Measurements from ENCODE around the gene DHRS3.

Gene DHRS3

DNA sequence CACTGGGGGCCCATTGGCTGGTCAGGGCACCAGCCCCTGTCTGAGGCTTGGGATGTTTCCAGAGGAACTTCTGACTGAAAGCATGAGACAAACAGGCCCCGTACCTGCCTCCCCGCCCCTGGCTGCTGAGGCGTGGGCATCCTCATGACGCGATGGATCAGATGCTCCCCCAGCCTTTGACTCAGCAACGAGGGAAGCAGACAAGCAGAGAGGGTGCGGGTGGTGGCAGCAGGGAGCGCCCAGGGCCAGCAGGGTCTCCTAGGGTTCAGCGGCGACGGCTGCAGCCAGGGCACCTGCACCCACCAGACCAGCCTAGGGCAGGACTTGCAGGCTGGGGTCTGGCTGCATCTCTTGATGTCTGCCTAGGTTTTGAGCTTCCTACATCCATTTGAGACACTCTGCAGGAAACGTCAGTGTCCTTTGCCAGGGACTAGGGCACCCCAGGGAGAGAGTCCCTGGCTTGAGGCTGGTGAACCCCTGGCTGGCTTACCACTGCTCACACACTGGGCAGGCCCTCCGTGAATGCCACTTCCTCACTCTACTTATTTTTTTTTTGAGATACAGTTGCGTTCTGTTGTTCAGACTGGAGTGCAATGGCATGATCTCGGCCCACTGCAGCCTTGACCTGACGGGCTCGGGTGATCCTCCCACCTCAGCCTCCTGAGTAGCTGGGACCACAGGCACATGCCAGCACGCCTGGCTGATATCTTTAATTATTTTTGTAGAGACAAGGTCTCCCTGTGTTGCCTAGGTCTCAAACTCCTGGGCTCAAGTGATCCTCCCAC lies 63.3 kb downstream of the DHRS3 start:
- no peak for DNase-seq

DNA sequence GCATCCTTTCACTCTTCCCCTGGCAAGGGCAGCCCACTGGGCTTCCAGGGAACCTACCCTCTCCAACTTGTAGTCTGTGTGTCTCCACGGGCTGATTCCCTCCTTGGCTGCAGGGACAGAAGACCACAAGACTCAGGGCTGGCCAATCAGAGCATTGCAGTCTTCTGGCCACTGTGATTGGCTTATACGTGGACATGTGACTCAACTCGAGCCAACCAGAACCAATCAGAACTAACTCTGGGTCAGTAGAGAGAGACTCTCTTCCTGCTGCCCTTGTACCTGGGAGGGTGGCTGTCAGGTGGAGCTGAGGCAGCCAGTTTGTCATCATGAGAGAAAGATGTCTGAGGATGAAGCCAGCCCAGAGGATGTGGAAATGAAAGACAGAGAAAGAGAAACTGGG lies 64.0 kb downstream of the DHRS3 start:
- no peak for DNase-seq

DNA sequence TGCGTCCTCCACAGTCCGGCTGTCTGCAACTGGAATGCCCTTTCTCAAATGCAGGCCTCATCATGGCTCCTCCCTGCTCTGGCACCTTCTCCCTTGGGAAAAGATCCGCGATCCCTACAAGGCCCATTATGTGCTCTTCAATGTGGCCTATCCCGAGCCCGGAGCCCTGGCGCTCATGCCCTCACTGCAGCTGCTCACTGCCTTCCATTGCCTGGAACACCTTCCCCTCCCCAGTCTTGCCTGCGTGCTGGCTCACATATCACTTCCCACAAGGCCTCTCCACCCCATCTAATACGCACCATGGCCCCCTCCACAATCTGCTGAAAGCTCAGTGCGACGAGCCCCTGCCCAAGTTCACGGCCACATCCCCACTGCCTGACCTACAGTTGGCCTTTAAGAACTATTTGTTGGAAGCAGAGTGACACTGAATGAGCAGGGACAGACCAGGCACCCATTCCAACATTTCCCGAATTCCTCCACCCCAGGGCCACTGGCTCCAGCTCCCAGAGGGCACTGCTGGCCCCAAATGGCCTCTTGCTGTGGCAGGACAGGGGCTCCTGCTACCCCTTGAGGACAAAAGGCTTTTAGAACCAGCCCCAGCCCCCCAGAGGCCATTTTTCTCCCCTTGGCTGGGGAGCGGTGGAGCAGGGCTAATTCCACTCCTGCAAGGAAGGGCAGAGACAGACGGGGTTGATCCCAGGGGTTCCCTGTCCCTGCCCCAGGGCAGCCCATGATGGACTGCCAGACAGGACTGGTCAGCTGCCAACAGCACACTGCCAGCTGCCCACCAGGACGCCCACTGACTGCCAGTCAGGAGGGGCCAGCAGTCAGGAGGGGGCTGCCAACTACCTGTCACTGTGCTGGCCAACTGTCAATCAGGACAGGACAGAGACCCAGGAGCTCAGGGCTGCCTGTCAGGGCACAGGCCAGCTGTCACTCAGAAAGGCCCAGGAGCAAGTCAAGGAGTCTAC lies 64.8 kb downstream of the DHRS3 start:
- no peak for DNase-seq

DNA sequence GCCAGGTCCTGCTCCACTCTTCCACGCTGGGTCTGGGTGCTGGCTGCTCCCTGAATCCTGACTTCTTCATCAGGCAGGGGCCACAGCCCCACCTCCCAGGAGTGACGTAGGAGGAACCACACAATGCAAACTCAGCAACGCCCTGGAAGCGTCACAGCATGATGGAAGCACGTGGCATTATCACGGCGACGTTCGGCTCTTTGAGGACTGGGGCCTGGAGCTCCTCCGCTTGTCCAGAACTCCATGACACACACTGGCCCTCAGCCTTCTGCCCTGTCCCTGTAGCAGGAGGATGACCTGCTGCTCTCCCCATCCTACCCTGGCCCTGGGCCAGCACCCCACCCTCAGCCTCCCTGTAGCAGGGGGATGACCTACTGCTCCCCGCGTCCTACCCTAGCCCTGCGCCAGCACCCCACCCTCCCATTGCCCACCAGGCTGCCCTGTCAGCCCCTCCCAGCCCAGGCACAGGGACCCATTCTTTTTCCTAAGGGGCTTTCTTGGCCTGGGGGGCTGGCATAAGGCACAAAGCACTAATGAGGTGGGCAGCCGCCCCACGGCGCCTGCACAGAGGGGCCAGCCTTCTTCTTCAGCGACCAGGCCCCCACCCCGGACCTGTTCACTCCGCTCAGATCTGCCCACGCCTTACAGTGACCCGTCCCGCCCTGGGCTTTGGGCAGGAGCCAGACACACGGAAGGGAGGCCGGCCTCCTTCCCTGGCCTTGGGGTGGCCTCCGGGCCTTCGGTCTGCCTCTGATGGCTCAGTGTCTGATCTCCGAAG lies 65.7 kb downstream of the DHRS3 start:
- no peak for DNase-seq

DNA sequence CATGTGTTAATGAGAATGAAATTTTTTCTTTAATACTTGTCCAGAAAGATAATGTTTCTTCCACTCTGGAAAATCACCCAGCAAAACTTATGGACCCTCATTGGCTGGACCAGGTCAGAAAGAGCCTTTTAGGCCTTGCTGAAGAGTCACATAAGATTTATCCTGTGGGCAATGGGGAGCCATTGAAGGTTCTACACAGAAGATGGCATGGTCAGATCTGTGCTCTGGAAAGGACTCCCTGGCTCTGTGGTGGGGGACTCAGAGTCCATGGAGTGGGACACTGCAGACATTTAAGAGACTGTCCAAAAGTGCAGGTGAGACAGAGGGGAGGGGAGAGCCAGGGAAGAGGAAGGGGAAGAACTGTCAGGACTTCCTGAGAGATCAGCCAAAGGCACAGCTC lies 66.4 kb downstream of the DHRS3 start:
- DNase-seq: no peak

DNA sequence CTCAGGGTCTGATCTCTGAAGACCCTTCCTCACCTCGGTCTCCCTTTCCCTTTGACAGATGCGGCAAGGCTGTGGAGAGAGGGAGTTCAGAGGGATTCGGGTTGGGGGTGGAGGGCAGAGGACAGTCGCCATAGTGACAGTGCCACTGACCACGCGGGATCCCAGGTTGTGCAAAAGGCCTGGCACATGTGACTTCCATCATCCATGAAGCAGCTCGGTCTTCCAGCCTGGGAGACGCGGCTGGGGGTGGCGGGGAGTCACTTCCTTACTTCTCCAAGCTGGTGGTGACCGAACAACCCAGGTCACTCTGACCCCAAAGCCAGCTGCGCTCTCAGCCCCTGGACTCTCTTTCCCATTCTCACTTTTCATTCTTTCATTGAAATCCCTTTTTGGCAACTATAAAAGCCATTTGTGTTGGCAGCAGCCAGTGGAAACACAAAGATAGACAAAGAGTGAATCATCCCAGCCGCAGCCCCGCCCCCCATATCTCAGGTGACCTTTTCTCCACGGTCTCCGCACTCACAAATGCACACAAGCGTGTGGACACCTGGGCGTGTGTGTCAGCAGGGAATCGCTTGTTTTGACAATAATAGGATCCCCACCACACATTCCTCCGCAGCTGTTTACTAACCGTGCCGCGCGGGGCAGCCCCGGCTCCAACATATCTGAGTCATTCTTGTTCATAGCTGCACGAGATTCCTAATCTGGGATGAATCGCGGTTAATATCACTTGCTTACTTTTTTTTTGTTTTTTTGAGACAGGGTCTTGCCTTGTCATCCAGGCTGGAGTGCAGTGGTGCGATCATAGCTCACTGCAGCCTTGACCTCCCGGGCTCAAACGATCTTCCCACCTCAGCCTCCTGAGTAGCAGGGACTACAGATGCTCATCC lies 68.3 kb downstream of the DHRS3 start:
- peak in 2 of 51 donors; percentile 11 to 25 for DNase-seq

DNA sequence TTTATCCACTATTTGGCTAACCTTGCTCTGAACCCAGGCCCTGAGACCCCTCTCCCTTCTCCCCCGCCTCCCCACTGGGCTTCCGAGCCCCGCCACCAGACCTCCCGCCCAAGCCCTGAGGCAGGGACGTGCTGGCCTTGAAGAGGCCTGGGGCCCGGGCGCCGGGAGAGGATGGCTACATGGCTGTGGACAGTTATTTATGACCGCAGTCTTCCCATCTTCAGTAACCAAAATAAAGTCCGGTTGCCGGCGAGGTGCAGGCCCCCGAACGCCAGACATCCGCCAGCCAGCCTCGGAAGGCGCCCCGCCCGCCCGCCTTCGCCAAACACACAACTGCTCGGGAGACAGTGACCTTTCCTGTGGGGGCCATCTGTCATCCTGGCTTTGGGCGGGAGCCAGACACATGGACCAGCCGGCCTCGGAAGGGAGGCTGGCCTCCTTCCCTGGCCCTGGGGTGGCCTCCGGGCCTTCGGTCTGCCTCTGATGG lies 69.0 kb downstream of the DHRS3 start:
- no peak for DNase-seq

DNA sequence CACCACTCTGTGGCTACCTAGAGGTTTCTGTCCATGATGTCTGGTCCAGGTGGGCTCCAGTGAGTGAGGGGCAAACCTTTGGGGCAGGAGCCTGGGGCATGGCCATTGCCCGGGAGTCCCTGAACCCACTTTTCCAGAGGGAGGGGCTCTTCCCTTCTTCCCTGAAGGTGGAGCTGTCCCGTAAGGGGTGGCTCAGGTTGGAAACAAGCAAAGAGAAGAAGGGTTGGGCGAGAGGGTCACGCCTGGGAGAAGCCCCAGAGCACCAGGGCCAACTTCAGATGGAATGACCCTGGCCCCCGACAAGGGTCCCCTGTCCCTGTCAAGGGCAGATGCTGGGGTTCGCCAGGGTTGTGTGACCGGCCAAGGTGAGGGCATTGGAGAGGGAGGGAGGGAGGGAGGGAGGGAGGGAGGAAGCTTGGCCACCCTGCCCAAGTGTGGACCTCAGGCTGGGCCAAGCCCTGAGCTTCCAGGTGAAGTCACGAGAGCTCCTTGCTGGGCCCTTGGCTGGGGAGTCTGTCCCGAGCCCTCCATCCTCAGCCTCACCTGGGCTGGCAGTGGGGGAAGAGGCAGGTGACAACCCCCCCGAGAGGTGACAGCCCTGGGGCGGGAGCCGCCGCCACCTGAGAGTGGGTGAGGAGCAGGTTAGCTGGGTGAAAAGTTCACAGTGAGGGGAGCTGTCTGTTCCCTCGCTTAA lies 69.6 kb downstream of the DHRS3 start:
- no peak for DNase-seq

DNA sequence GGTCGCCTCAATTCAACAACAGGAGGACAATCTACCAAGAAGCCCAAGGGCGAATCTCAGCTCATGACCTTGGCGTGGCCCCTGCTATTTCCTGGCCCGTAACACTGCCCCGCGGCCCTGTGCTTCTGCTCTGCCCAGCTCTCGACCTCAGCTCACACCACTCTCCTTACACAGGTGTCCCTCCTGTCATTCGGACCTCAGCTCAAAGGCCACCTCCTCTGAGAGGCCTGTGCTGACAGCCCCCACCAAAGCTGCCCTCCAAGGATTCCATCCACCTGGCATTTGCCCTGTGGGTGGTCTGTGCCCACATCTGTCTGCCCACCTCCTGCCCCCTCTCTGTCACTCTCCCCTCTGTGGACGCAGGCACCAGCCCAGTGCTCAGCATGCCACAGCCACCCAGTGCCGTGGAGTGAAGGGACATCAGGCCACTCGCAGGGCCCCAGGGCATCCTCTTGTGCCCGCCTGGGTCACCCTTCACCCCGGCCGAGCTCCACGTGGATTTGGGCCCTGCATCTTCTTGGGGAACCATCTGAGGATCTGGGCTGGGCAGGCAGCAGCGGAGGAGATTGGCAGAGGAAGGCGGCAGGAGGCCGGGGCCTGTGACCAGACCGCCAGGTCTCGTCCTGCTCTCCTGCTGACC lies 70.3 kb downstream of the DHRS3 start:
- DNase-seq: no peak

DNA sequence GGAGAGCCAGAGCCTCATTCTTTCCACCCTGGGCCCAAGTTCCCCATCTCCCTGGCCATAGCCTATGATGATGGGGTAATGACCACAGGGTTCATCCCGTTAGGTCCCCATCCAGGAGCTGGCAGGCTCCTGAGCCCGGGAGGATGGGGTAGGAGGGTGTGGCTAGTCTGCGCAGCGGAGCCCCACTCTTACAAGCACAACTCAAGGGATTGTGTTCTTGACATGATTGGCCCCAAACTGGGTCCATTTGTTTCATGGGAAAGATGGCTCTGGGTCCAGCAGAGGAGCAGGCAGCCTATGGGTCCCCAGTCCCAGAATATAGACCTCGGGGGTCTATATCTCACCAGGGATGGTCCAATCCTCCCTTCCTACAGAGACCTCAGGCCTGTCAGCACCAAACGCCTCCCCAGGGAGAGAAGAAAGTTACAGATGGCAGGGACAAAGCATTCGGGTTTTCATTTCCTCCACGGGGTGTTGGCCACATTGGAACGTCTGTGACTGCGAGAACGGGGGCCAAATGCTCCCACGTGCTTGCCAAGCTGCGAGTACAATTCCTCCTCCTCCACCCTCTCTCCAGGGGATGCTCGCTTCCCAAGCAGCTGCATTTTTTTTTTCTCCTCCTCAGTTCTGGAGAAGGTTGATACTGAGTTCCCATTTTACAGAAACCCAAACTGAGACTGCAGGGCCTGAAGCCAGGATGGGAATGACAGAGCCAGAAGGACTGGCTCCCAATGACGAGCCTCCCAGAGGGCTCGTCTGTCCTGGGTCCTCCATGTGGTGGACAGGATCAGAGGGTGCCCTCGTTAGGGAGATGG lies 71.0 kb downstream of the DHRS3 start:
- no peak for DNase-seq

DNA sequence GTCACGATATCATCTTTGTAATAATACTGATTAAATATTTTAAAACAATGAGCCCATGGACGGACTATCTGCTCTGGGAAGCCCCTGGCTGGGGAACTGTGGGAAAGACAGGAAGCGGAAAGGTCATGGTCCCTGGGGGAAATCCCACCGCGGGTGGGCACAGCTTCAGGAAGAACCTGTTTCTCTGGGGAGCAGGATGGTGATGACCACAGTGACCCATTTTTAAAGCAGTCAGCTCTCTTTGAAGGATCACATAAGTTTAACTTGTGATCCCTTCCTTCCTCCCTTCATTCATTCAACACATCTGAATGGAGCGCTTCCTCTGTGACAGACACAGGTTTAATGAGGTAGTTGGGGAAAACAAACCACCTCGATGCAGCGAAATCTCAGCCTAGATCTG lies 73.0 kb downstream of the DHRS3 start:
- no peak for DNase-seq

DNA sequence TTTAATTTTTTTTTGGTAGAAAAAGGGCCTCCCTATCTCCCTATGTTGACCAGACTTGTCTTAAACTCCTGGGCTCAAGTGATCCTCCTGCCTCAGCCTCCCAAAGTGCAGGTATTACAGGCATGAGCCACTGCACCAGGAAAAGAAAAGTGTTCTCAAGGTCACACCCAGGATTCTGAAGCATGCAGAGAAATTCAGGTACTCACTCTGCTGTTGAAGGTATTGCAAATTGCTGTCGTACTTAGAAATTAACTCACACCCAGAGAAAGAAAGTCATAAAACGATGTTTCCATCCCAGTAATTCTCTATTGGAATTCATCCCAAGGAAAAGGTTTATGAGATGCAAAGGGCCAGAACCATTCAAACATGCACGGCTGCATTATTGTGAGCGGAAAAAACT lies 73.7 kb downstream of the DHRS3 start:
- DNase-seq: no peak

DNA sequence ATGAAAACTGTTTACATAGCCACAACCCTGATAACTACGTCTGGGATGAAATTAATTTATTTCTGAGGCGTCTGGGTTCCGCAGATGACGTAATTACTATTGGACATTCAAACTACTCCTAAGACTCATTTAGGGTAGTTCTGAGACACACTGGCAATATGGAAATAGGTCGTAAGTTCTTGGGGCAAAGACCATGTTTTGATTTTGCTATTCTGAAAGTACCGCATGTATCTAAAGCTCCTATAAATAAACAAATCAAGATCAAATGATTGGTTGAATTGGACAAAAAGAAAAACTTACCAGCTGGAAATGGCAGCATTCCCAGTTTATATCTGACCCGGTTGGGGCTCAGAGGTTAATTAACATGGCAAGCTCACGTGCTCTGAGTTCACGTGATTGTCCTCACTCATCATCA lies 74.3 kb downstream of the DHRS3 start:
- no peak for DNase-seq

DNA sequence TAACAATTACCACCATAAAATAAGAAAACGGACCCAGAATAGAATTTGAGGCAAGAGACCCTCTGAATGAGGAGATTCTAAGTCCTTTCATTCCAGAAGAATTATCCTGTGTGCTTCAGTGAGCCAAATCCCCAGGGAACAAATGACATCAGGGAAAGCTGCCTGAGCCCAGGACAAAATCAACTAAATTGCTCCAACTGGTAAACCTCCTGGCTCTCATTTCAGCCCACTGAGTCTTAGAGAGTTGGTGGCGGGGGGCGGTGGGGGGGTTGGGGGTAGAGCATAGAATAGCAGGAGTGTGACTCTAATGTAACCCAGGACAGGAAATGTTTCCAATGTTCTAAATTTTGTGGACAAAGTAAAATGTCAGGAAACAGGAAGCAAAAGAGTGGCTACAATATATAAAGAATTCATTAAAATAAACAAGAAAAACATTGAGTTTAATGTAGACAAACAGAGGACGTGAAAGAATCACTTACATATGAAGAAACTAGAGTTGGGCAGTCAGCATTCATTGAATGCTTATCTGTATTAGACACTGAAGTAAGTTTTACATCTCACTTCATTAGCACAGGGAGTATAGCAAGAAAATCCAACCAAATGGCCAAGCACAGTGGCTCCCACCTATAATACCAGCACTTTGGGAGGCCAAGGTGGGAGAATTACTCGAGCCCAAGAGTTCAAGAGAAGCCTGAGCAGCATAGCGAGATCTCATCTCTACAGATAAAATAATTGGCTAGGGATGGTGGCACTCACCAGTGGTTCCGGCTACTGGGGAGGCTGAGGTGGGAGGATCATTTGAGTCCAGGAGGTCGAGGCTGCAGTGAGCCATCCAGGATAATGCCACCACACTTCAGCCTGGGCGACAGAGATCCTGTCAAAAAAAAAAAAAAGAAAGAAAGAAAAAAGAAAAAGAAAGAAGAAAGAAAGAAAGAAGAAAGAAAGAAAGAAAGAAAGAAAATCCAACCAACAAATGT lies 75.1 kb downstream of the DHRS3 start:
- no peak for DNase-seq

DNA sequence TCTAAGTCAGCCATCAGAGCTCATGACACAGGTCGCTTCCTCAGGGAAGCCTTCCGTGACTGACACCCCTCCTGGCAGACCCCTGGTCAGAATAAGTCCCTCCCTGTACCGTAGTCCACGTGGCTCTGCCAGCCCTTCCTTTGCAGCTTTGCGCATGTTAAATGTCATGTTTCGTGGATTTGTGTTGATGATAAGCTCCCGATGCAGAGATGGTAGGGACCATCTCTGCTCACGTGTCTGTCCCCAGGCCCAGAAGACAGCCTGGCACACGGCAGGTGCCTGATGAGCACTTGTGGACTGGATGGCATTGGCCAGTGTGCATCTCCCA lies 75.9 kb downstream of the DHRS3 start:
- no peak for DNase-seq

DNA sequence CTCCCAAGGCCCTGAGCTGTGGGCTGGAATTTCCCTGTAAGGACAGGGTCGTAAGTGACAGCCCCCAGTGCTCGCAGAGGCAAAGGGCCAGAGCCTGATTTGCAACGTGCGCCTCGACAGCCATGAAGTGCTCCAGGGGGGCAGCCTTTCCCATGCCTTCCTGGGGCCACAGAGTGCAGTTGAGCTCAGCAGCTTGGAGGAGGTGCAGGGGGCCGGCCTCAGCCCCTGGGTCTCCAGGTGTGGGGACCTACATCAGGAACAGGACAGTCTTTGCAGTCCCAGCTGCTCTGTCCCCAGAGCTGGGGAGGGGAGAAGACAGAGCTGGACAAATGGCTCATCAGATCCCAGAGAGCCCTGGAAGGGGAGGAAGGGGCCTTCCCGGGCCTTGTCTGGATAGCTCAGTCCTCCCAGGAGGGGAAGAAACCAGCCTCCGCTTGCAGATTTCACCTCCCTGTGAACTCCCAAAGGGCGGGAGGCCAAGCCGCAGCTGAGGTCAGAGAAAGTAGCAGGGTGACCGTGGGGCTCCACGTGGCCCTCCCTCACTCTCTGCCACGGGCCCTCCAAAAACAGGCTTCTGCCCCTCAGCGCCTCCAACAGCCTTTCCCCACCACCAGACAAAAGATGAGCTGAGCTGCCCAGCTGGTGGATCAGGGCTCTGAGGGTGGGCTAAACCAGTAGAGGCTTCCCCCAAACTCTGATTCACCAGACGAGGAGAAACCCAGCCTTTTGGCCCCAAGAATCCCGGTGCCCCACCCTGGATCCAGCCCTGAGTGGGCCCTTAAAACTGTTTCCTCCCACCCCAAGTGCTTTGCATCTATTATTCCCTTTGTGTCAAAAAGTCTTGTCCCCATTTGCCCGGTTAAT lies 76.5 kb downstream of the DHRS3 start:
- no peak for DNase-seq
